ENCODE data around the gene RCOR1. TPM values are rescaled to one million over a fixed set of nuclear protein-coding genes. Genes with fewer than 3 reads are reported as not detected.

RCOR1 gene
- total RNA-seq, 1 donor from 2014 or later, result 11.0 TPM

- DNase-seq, result no peak
- Histone ChIP-seq H3K27me3 (ENCODE audit: low read depth) (no peaks in the 10 kb centered on the region), H3K4me1 (peaks cover 38% of the 10 kb centered on the region), H3K36me3 (no peaks in the 10 kb centered on the region), H3K9me3 (replicated peaks) (no peaks in the 10 kb centered on the region), H3K4me3 (no peak overlapping the region), H3K27ac (replicated peaks) (no peak overlapping the region)
- intact Hi-C loops (cut with micrococcal nuclease), result no loop called here
- TF ChIP-seq CTCF (IDR thresholded peaks at IDR 0.05; ENCODE audit: borderline replicate concordance), result no peak
Measured at GRCh38 chr14:102603293-102603907, 11.0 kb downstream of the RCOR1 start.

GRCh38 chr14:102604183-102604582 lies 11.7 kb downstream of the RCOR1 start:
- Histone ChIP-seq H3K36me3 (no peaks in the 10 kb centered on the region), H3K4me1 (peaks cover 38% of the 10 kb centered on the region), H3K27me3 (ENCODE audit: low read depth) (no peaks in the 10 kb centered on the region), H3K27ac (replicated peaks) (no peak overlapping the region), H3K9me3 (replicated peaks) (no peaks in the 10 kb centered on the region), H3K4me3 (no peak overlapping the region)
- intact Hi-C loops (cut with micrococcal nuclease), result no loop called here
- no peak for TF ChIP-seq CTCF (IDR thresholded peaks at IDR 0.05; ENCODE audit: borderline replicate concordance)
- DNase-seq, result no peak

GRCh38 chr14:102605029-102605428 lies 12.6 kb downstream of the RCOR1 start:
- Histone ChIP-seq H3K36me3 (no peaks in the 10 kb centered on the region), H3K4me3 (no peak overlapping the region), H3K4me1 (peaks cover 38% of the 10 kb centered on the region), H3K27ac (replicated peaks) (no peak overlapping the region), H3K9me3 (replicated peaks) (no peaks in the 10 kb centered on the region), H3K27me3 (ENCODE audit: low read depth) (no peaks in the 10 kb centered on the region)
- intact Hi-C loops (cut with micrococcal nuclease), result no loop called here
- TF ChIP-seq CTCF (IDR thresholded peaks at IDR 0.05; ENCODE audit: borderline replicate concordance), result no peak
- DNase-seq, result no peak

- no peak for TF ChIP-seq CTCF (IDR thresholded peaks at IDR 0.05; ENCODE audit: borderline replicate concordance)
- H3K36me3 ChIP-seq, result no peaks in the 10 kb centered on the region
- H3K9me3 ChIP-seq (replicated peaks), result no peaks in the 10 kb centered on the region
- no peak overlapping the region for H3K4me3 ChIP-seq
- no peak for DNase-seq
- no peaks in the 10 kb centered on the region for H3K27me3 ChIP-seq (ENCODE audit: low read depth)
- intact Hi-C loops (cut with micrococcal nuclease), result no loop called here
- H3K4me1 ChIP-seq, result peaks cover 39% of the 10 kb centered on the region
- H3K27ac ChIP-seq (replicated peaks), result no peak overlapping the region
Measured at GRCh38 chr14:102606296-102606695, 13.8 kb downstream of the RCOR1 start.

- H3K36me3 ChIP-seq, result no peaks in the 10 kb centered on the region
- intact Hi-C loops (cut with micrococcal nuclease), result no loop called here
- no peaks in the 10 kb centered on the region for H3K9me3 ChIP-seq (replicated peaks)
- no peak overlapping the region for H3K4me3 ChIP-seq
- no peak for TF ChIP-seq CTCF (IDR thresholded peaks at IDR 0.05; ENCODE audit: borderline replicate concordance)
- peaks cover 36% of the 10 kb centered on the region for H3K4me1 ChIP-seq
- no peak for DNase-seq
- H3K27me3 ChIP-seq (ENCODE audit: low read depth), result no peaks in the 10 kb centered on the region
- H3K27ac ChIP-seq (replicated peaks), result no peak overlapping the region
Measured at GRCh38 chr14:102608064-102608446, 15.6 kb downstream of the RCOR1 start.
